ENCODE data around the gene ATP2C2.
A peak's percentile ranks its signal among the peaks of the same experiment; 100 is the strongest.

ATP2C2 gene

GRCh38 chr16:84451781-84452180 is 83.4 kb downstream of the ATP2C2 start:
- no peak for ATAC-seq (ENCODE audit: low read depth)
- no peaks in the 10 kb centered on the region for H3K9me3 ChIP-seq (ENCODE audit: severe bottlenecking)
- peaks cover 43% of the 10 kb centered on the region for H3K36me3 ChIP-seq (ENCODE audit: low read depth)
- H3K27ac ChIP-seq (ENCODE audit: poor library complexity, severe bottlenecking): no peak overlapping the region
- TF ChIP-seq CTCF (IDR thresholded peaks at IDR 0.05; ENCODE audit: poor library complexity, severe bottlenecking): no peak
- peak; percentile 41 for DNase-seq (ENCODE audit: low spot score)
- H3K4me3 ChIP-seq (ENCODE audit: severe bottlenecking): no peak overlapping the region
- H3K27me3 ChIP-seq (ENCODE audit: insufficient read depth, poor library complexity, severe bottlenecking): no peaks in the 10 kb centered on the region
- H3K4me1 ChIP-seq (ENCODE audit: insufficient read depth, poor library complexity, severe bottlenecking): no peaks in the 10 kb centered on the region

DNA sequence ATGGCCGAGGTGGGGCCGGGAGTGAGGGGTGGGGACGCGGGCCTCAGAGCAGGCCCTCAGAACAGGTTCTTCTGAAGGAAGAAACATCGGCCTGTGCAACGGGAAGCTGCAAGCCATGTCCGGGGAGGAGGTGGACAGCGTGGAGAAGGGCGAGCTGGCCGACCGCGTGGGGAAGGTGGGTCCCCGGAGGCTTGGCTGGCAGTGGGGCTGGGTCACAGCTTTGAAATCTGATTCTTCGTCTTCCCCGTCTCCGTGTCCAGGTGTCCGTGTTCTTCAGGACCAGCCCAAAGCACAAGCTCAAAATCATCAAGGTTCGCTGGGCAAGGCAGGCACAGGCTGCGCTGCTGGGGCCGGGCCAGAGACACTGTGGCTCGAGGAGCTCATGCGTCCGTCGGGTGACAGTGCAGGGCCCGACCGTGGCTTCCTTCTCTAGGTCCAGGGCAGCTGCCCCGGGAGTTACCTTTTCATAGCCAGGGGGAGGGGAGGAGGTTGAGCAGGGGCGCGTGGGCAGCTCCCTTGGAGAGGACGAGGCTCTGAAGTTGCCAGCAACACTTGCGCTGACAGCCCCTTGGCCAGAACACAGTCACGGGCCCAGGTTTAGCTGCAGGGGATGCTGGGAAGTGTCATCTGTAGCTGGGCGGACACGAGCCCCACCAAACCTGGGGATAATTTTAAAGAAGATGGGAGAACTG is 84.9 kb downstream of the ATP2C2 start:
- Histone ChIP-seq H3K27me3 (ENCODE audit: insufficient read depth, poor library complexity, severe bottlenecking) (no peaks in the 10 kb centered on the region), H3K36me3 (ENCODE audit: low read depth) (peaks cover 37% of the 10 kb centered on the region), H3K4me1 (ENCODE audit: insufficient read depth, poor library complexity, severe bottlenecking) (no peaks in the 10 kb centered on the region), H3K9me3 (ENCODE audit: severe bottlenecking) (no peaks in the 10 kb centered on the region), H3K4me3 (ENCODE audit: severe bottlenecking) (no peak overlapping the region), H3K27ac (ENCODE audit: poor library complexity, severe bottlenecking) (no peak overlapping the region)
- TF ChIP-seq CTCF (IDR thresholded peaks at IDR 0.05; ENCODE audit: poor library complexity, severe bottlenecking): no peak
- no peak for ATAC-seq (ENCODE audit: low read depth)
- DNase-seq (ENCODE audit: low spot score): peak; percentile 62

DNA sequence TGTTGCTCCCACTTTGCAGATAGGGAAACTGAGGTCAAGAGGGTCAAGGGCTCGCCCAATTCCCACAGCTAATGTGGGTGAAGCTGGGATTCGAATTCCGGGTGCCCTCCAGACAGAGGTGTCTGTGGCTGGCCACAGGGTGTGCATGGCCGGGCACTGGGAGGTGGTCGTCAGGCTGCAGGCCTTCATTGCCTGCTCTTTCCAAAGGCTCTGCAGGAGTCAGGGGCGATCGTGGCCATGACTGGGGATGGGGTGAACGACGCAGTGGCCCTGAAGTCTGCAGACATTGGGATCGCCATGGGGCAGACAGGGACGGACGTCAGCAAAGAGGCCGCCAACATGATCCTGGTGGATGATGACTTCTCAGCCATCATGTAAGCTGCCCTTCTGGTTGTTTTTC is 86.3 kb downstream of the ATP2C2 start:
- peaks cover 25% of the 10 kb centered on the region for H3K36me3 ChIP-seq (ENCODE audit: low read depth)
- H3K27ac ChIP-seq (ENCODE audit: poor library complexity, severe bottlenecking): no peak overlapping the region
- DNase-seq (ENCODE audit: low spot score) (peak; percentile 51), ATAC-seq (ENCODE audit: low read depth) (no peak)
- H3K4me1 ChIP-seq (ENCODE audit: insufficient read depth, poor library complexity, severe bottlenecking): no peaks in the 10 kb centered on the region
- no peaks in the 10 kb centered on the region for H3K9me3 ChIP-seq (ENCODE audit: severe bottlenecking)
- TF ChIP-seq CTCF (IDR thresholded peaks at IDR 0.05; ENCODE audit: poor library complexity, severe bottlenecking): no peak
- no peaks in the 10 kb centered on the region for H3K27me3 ChIP-seq (ENCODE audit: insufficient read depth, poor library complexity, severe bottlenecking)
- no peak overlapping the region for H3K4me3 ChIP-seq (ENCODE audit: severe bottlenecking)

- no peak overlapping the region for H3K4me3 ChIP-seq (ENCODE audit: severe bottlenecking)
- peaks cover 27% of the 10 kb centered on the region for H3K36me3 ChIP-seq (ENCODE audit: low read depth)
- no peaks in the 10 kb centered on the region for H3K27me3 ChIP-seq (ENCODE audit: insufficient read depth, poor library complexity, severe bottlenecking)
- no peak for ATAC-seq (ENCODE audit: low read depth)
- DNase-seq (ENCODE audit: low spot score): peak; percentile 31
- TF ChIP-seq CTCF (IDR thresholded peaks at IDR 0.05; ENCODE audit: poor library complexity, severe bottlenecking): no peak
- no peaks in the 10 kb centered on the region for H3K4me1 ChIP-seq (ENCODE audit: insufficient read depth, poor library complexity, severe bottlenecking)
- no peak overlapping the region for H3K27ac ChIP-seq (ENCODE audit: poor library complexity, severe bottlenecking)
- H3K9me3 ChIP-seq (ENCODE audit: severe bottlenecking): no peaks in the 10 kb centered on the region
Measured at GRCh38 chr16:84455031-84455430, 86.7 kb downstream of the ATP2C2 start.
